HG03354 (cell line): ENCODE measurements around the gene RPL3.

Source experiments
- ATAC-seq: cut with Tn5 transposase; IDR thresholded peaks from one replicate; pipeline ENCODE4 v1.9.1; 2021; ENCODE audit warnings: mild to moderate bottlenecking; ENCODE audit not compliant: unreplicated experiment, poor library complexity, severe bottlenecking

Gene RPL3

DNA sequence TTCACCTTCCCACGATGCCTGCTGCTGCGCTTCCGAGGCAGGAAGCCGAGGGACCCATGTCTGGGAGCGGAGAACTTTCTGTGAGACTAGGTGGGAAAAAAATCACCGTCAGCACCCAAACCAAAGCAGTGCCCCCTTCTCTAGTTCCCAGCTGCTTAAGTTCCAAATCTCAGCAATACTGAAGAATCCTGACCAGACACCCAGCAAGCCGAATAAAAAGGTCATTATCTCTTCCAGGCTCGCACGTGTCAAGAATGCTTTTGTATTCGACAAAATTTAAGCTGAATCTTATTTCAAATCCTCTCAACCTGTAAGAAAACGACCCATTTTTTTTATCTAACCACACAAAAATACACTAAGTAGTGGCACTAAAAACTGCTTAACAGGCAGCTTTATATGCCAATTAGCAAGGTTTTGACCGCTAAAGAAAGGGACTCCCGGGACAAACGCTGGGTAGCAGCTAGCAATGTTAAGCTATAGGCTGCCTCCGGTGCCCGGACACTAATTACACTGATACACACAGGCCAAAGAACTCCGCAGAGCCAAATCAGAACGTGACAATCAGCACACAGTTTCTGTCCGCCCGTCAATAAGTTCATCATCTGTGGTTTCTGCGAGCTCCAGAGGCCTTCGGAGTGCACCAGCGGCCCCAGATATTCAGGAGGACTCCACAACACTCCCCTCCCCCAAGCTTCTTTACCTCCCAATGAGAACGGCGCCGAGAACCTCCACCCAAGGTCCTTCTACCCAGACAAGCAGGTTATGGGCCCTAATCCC lies 728 bp downstream of the RPL3 start:
- ATAC-seq, result no peak

- ATAC-seq, result no peak
These were observed 1.5 kb downstream of the RPL3 start for GRCh38 chr22:39317775-39318506.

GRCh38 chr22:39317084-39317774 lies 2.2 kb downstream of the RPL3 start:
- ATAC-seq, result no peak

DNA sequence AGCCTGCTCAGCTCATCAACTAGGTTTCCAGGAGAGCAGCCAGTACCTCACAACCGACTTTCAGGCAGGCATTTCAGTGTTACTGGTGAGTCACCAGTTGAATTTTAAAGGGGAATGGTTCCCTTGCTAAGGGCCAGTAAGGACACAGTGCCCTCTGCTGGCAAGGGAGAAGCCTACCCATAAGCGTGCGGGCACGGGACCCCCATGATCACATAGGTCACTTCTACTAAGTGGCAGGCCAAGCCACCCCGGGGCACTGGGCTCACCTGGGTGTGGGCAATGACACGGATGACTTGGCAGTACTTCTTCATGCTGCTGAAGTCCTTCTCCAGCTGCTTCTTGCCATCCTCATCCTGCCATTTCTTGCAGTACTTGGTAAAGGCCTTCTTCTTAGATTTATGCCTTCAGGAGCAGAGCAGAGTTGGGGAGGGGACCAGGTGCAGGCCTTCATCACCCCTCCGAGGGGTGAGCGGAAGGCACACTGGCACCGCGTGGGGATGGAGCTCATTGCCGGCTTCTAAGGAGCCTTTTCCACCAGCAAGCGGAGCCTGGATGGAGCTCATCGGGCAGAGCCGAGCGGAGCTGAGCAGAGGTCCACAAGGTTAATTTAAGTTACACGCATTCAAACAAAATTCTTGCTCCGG lies 2.9 kb downstream of the RPL3 start:
- ATAC-seq, result no peak

DNA sequence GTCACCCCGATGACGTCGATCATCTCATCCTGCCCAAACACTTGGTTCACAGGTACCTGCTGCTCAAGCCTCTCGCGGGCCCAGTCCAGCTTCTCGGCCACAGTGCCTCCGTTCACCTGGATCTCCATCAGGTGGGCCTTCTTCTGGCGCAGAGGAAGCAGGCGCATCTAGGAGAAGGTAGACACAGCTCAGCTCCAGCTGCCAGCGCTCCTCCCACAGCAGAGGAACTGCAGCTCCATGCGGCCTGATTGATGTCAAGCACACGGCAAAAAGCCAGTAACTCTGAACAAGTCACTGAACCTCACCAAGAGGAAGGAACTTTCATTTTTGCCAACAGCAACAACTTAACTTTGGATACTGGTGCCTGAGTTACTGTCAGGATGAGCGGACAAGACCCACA lies 4.0 kb downstream of the RPL3 start:
- ATAC-seq, result no peak

- no peak for ATAC-seq
These were observed 5.0 kb downstream of the RPL3 start for GRCh38 chr22:39314251-39314971.

DNA sequence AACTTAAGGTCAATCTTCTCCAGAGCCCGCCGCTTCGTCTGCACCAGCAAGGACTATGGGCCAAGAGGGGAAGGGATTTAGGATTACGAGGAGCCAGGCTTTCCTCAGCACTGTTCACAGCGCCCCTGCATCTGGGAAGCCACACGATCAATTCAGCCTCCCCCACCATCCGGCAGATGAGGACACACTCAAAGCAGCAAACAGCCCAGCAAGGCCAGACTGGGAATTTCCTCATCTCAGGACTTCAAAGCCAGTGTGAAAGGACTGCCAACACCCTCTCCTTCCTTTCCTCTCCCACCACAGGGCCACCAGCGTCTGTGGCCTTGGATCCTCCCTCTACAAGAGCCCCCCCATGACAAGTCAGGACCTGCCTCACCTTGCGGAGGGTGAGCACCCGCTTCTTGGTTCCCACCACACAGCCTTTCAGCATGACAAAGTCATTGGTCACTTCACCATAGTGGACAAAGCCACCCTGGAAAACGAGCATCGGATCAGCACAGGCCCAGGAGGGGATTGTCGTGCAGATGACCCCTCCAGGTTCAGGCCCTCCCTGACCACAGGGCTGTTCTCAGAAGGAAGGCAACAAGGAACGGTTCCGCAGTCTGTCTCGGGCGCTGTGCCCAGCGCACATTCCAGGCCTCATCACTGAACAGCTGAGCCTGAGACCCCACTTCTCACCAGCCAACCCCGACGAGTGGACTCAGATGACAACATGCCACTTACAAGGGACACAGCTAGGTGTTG lies 6.0 kb downstream of the RPL3 start:
- ATAC-seq, result no peak

DNA sequence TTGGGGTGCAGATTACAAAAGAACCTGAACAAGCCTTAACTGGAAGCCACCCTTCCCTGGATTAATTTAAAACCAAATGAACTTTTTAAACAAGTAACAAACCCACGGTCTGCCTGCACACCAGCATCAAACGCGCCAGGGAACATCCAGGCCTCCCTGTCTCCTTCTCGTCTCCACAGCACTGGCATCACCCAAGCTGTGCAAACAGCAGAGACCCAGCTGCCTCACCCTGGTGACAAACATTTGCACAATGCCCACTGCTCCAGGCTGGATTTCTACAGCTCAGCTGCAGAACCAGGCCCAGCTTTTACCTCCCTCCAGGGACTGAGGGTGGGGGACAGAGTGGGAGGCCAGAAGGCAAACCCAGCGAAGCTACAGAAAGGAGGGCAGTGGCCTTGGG lies 7.0 kb downstream of the RPL3 start:
- ATAC-seq, result no peak

- no peak for ATAC-seq
These were observed 7.6 kb downstream of the RPL3 start for GRCh38 chr22:39311592-39312400.

- ATAC-seq, result no peak
These were observed 9.3 kb downstream of the RPL3 start for GRCh38 chr22:39309881-39310714.

DNA sequence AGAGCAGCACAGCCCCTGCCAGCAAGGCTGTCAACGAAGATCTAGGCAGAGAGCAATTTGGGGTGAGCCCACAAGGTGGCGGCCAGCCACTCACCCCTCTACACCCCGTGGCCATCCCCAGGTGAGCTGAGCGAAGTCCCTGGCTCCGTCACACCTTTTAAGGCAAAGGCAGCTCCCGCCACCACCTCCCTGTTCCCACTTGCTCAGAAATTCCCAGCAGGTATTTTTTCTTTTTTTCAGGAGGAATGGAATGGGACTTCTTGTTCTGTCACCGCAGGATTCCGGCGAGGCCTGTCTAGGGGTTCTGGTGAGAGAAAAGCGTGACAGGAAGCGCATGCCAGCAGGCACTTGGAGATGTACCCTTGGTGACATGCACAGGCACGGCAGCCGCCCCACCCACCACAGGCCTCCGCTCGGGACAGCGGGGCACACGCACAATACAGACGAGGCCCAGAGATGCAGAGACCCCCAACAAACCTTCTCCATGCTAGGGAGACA lies 10.0 kb downstream of the RPL3 start:
- ATAC-seq, result no peak

- no peak for ATAC-seq
These were observed 10.6 kb downstream of the RPL3 start for GRCh38 chr22:39308614-39309363.

DNA sequence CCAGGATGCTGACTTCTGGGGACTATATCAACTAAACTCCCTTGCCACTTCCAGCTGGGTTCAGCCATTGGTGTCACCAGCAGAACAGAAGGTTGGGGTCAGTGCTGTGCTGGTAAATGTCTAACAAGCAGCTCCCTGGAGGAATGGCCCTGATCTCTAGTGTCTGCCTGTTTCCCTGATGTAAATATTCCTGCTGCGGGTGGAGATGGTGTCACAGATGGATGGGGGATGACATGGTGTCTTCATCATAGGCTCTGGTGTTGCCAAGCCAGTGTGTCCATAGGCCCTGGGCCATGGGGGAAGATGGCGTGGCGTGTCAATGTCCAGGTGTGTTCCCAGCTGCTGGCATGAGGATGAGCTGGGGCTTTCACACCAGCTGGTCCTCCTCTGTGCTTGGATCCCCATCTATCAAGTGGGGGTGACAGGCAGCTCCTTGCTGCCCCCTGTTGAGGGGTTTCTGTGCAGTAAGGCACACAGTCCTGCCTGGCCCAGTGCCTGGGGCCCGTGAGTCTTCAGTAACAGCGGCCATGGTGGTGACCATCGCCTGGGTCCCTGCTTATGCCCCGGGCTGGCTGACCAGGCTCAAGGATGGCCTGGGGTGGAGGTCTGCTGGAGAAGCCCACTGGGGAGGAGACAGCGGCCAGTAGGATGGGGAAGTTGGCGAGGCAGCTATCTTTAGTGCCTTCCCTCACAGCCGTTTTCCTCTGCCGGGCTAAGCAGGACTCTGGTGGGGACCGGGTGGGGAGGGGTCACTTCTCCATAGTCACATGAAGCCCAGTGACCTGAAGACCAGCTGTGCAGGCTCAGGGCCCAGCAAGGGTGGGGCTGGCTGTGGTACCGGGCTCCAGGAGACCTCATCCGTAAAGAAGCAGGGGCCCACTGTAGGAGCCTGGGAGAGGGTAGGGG lies 12.7 kb downstream of the RPL3 start:
- no peak for ATAC-seq

DNA sequence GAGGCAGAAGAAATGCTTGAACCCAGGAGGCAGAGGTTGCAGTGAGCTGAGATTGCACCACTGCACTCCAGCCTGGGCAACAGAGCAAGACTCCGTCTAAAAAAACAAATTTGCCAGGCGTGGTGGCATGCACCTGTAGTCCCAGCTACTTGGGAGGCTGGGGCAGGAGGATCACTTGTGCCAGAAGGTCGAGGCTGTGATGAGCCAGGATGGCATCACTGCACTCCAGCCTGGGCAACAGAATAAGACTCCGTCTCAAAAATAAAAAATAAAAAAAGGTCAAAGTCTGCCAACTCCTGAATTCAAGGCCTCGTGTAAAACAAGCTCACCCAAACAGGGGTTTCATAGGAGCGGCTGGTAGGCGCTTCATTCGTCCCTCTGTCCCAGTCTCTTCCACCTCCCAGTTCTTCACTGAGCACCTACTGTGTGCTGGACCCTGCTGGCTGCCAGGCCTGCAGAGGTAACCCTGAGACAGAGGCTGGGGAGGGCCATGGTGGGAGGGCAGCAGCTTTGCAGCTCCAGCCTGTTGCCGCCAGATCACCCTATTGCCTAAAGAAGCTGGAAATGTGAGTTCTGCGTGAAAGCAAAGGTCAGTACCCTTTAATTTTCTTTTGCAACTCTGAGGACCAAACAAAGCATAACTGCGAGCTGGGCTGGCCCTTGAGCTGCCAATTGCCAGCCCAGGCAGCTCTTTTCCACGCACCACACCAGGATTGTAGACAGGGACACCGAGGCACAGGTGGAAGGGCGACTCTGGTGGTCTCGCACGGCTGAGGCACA lies 15.3 kb downstream of the RPL3 start:
- no peak for ATAC-seq

DNA sequence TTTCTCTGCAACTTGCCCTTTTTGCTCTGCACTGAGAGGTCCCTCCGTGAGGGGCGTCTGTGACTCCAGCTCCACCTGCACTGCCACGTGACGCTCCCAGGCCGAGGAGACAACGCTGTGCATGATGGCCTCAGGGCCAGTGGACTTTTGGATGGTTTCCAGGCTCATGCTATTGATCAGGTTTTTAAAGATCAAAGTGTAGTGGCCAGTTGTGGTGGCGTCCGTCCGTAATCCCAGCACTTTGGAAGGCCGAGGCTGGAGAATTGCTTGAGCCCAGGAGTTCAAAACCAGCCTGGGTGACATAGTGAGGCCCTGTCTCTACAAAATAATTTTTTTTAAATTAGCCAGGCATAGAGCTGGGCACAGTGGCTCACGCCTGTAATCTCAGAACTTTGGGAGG lies 16.1 kb downstream of the RPL3 start:
- ATAC-seq, result no peak
